HL-60 (cell line): ENCODE results near the gene ZNF496.
"Not testable (repeated sequence)": the region's sequence is repeated elsewhere in the genome, so short reads cannot be mapped to it uniquely, and the experiment has no call there.

Source experiments
- DNase-seq, 2 experiments: peaks; one replicate each; pipeline ENCODE4 v3.0.0-alpha.2; 2010 to 2020; ENCODE audit warnings: low read depth in 1 of 2, low spot score in 1 of 2
- H3K27ac ChIP-seq: fragments of 250-450 bp; sonication (Bioruptor Pico); replicated peaks from 2 replicates; pipeline ENCODE4 v1.5.1; 2020; ENCODE audit warnings: mild to moderate bottlenecking, moderate library complexity
- H3K27me3 ChIP-seq: fragments of 250-450 bp; sonication (Bioruptor Pico); 2 replicates; pipeline ENCODE4 v1.5.1; 2021; ENCODE audit warnings: mild to moderate bottlenecking, moderate library complexity; ENCODE audit not compliant: insufficient read depth, poor library complexity, severe bottlenecking
- H3K4me3 ChIP-seq: replicated peaks from 2 replicates; pipeline ENCODE4 v1.5.1; 2011; ENCODE audit warnings: mild to moderate bottlenecking, control low read depth, low read length; ENCODE audit not compliant: insufficient read depth
- GABPA ChIP-seq: IDR thresholded peaks from 2 replicates; pipeline ENCODE4 v1.6.1; 2012; ENCODE audit warnings: low read depth
- POLR2AphosphoS5 ChIP-seq: IDR thresholded peaks from 2 replicates; pipeline ENCODE4 v1.6.1; 2012; ENCODE audit warnings: low read depth
- REST ChIP-seq: IDR thresholded peaks from 2 replicates; pipeline ENCODE4 v1.6.1; 2012; ENCODE audit warnings: low read depth; ENCODE audit not compliant: insufficient replicate concordance
- SPI1 ChIP-seq: IDR thresholded peaks from 2 replicates; pipeline ENCODE4 v1.6.1; 2012; ENCODE audit warnings: low read depth, mild to moderate bottlenecking, borderline replicate concordance
- long read RNA-seq: library from polyadenylated mRNA; unstranded; transcript quantifications from one replicate; pipeline ENCODE4 v2.0.0, GENCODE V29; 2020
- TF ChIP-seq, protein P1 (sequence below): IDR thresholded peaks from one replicate; pipeline ENCODE4 v1.5.1; 2011; ENCODE audit warnings: low read length, control low read depth, inconsistent platforms; ENCODE audit not compliant: insufficient read depth

ZNF496 gene
- long read RNA-seq, full-length matches to known transcripts: 2 of 171 reads
- long read RNA-seq, partial matches to known transcripts: 11 of 171 reads
- long read RNA-seq, other reads (novel, unspliced or antisense): 158 of 171 reads

GRCh38 chr1:247331525-247332214 lies at the start of gene ZNF496:
TSS of gene ZNF496 (minus strand) at chr1:247331867. CDS start at chr1:247329578, 2,289 bp downstream.
- TF ChIP-seq POLR2AphosphoS5 (no peak), GABPA (peak; percentile 58; the same call in 1 of the 2 replicates), SPI1 (no peak), REST (no peak)
- peak; percentile 38 to 59 for DNase-seq
- H3K27ac ChIP-seq: peak within 1 kb of the TSS; percentile 79

DNA sequence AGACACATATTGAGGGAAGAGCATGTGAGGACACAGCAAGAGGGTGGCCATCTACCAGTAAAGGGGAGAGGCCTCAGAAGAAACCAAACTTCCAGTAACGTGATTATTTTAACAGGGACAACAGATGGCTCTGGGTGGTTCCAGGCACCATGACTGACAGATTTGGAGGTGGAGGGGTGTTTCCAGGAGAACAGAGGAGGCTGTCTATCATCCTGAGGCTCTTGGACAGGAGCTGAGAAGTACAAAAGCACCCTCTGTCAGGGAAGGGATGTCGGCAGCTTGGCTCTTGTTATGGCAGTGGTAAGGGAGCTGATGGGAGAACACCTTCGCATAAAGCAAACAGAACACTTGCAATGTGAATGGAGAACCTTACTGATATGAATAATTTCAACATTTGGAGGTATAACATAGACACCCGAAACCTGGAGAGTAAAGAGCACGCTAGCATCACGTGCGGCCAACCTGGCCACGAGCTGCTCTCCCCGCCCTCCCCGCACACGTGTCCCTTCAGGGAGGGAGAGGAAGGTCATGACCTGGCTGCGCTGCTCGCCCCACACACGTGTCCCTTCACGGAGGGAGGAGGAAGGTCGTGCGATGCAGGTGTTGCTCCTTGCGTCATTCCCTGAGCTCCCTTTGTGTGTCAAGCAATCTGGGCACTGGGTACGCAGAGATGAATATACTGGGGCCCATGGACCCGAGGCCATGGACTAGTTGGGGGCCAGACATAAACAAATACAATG lies 46.8 kb upstream of the ZNF496 start:
- TF ChIP-seq, protein P1, sequence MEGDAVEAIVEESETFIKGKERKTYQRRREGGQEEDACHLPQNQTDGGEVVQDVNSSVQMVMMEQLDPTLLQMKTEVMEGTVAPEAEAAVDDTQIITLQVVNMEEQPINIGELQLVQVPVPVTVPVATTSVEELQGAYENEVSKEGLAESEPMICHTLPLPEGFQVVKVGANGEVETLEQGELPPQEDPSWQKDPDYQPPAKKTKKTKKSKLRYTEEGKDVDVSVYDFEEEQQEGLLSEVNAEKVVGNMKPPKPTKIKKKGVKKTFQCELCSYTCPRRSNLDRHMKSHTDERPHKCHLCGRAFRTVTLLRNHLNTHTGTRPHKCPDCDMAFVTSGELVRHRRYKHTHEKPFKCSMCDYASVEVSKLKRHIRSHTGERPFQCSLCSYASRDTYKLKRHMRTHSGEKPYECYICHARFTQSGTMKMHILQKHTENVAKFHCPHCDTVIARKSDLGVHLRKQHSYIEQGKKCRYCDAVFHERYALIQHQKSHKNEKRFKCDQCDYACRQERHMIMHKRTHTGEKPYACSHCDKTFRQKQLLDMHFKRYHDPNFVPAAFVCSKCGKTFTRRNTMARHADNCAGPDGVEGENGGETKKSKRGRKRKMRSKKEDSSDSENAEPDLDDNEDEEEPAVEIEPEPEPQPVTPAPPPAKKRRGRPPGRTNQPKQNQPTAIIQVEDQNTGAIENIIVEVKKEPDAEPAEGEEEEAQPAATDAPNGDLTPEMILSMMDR: no peak
- TF ChIP-seq POLR2AphosphoS5 (no peak), SPI1 (no peak), GABPA (no peak), REST (no peak)
- no peak for DNase-seq

More at GRCh38 chr1:247331525-247332214, at the start of gene ZNF496:
- peak within 1 kb of the TSS; percentile 90 for H3K4me3 ChIP-seq
- H3K27me3 ChIP-seq: no peaks in the 10 kb centered on the region

DNA sequence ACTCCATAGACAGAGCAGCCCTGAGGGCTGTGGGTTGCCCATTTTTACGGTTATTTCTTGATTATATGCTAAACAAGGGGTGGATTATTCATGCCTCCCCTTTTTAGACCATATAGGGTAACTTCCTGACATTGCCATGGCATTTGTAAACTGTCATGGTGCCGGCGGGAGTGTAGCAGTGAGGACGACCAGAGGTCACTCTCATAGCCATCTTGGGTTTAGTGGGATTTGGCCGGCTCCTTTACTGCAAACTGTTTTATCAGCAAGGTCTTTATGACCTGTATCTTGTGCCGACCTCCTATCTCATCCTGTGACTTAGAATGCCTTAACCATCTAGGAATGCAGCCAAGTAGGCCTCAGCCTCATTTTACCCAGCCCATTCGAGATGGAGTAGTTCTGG lies 46.0 kb upstream of the ZNF496 start:
- H3K27me3 ChIP-seq, H3K4me3 ChIP-seq, DNase-seq, H3K27ac ChIP-seq: not testable (repeated sequence)

More for the DNA sequence above, 46.8 kb upstream of the ZNF496 start:
- Histone ChIP-seq H3K27ac (no peak overlapping the region), H3K27me3 (no peaks in the 10 kb centered on the region), H3K4me3 (no peak overlapping the region)

DNA sequence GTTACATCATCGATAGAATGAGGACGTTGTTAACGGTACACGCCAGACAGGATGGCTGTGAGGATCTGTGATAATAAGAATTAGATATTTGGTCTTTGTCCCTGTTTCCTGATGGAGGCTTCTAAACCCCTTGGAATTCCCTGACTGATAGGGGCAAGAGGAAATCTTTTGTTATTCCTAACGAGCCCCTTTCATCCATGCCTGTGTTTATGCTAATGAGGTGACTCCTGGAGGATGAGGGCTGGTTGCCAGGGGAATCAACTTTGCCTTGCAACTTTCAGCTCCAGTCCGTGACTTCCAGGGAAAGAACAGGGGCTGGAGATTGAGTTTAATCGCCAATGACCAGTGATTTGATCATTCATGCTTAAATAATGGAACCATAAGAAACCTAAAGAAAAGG lies 45.0 kb upstream of the ZNF496 start:
- no peak for DNase-seq
- no peak overlapping the region for H3K27ac ChIP-seq
- H3K27me3 ChIP-seq: no peaks in the 10 kb centered on the region
- no peak overlapping the region for H3K4me3 ChIP-seq
- TF ChIP-seq POLR2AphosphoS5 (no peak), REST (no peak), SPI1 (no peak), GABPA (no peak)
- TF ChIP-seq, protein P1: no peak
